Esophagus muscularis mucosa (tissue), 4 donors: ENCODE data around the gene PCDH17. TPM values are rescaled to one million over a fixed set of nuclear protein-coding genes. Genes with fewer than 3 reads are reported as not detected.

Source experiments
- DNase-seq: peaks from one replicate; pipeline ENCODE4 v3.0.0-alpha.2; 2017; ENCODE audit errors: extremely low spot score
- H3K27ac ChIP-seq, 4 donors: fragments of 200-600 bp; sonication (generic); replicated peaks in 1 of 4; 1 replicate in 3 of 4; 2 replicates in 1 of 4; pipeline ENCODE4 v1.5.1; 2016 to 2019; ENCODE audit warnings: mild to moderate bottlenecking in 1 of 4
- H3K27me3 ChIP-seq, 4 donors: fragments of 200-600 bp; sonication (generic); one replicate each; pipeline versions ENCODE4 v1.5.1 to v1.6.0; 2016 to 2019
- H3K36me3 ChIP-seq, 4 donors: fragments of 200-600 bp; sonication (generic); one replicate each; pipeline ENCODE4 v1.5.1; 2016 to 2019
- H3K4me1 ChIP-seq, 4 donors: fragments of 200-600 bp; sonication (generic); one replicate each; pipeline ENCODE4 v1.5.1; 2016 to 2019
- H3K4me3 ChIP-seq, 4 donors: fragments of 200-600 bp; sonication (generic); 1 replicate in 2 of 4; 2 replicates in 2 of 4; pipeline ENCODE4 v1.5.1; 2016 to 2019; ENCODE audit warnings: mild to moderate bottlenecking in 4 of 4, moderate library complexity in 1 of 4
- H3K9me3 ChIP-seq, 4 donors: fragments of 200-600 bp; sonication (generic); 1 replicate in 3 of 4; 2 replicates in 1 of 4; pipeline ENCODE4 v1.5.1; 2016 to 2019
- CTCF ChIP-seq, 3 experiments: fragments of 200-600 bp in 2 of 3; fragments of 450-650 bp in 1 of 3; sonication (generic) in 2 of 3; IDR thresholded peaks; one replicate each; pipeline ENCODE4 v1.5.1; 2017 to 2019; ENCODE audit warnings: antibody characterized with exemption in 3 of 3, mild to moderate bottlenecking in 2 of 3, moderate library complexity in 1 of 3
- EP300 ChIP-seq: sonication (generic); formaldehyde crosslinking; IDR thresholded peaks from one replicate; pipeline ENCODE4 v1.6.1; 2017; ENCODE audit warnings: antibody characterized with exemption
- POLR2A ChIP-seq: fragments of 450-650 bp; IDR thresholded peaks from one replicate; pipeline ENCODE4 v1.6.1; 2017; ENCODE audit warnings: antibody characterized with exemption, moderate library complexity, mild to moderate bottlenecking, low read depth
- POLR2AphosphoS5 ChIP-seq, 2 donors: sonication (generic); formaldehyde crosslinking; IDR thresholded peaks; one replicate each; pipeline ENCODE4 v1.6.1; 2017; ENCODE audit warnings: antibody characterized with exemption in 2 of 2
- WGBS: methylation state at CpG from one replicate; pipeline ENCODE4 v1.1.5; 2018; 5-methylcytosine and 5-hydroxymethylcytosine counted together
- intact Hi-C: fragments of 100-400 bp; cut with DNase I; formaldehyde crosslinking; loops from one replicate; pipeline ENCODE4 v1.15.1; 2023
- total RNA-seq, 4 donors: library from RNA; depleted of rRNA; stranded (reverse); fragments of >200 nt; gene quantifications; one replicate each; pipeline versions ENCODE4 v1.1.0 to v1.2.1, GENCODE V29; 2016

The PCDH17 gene
- total RNA-seq, 4 donors from 2014 or later: 5.0 to 9.5 (median 8.3) TPM

- H3K4me3 ChIP-seq: no peak overlapping the region
- 89% methylated on average over 1 of the region's 1 CpG for WGBS
- H3K27ac ChIP-seq: no peak overlapping the region
- no peaks in the 10 kb centered on the region for H3K4me1 ChIP-seq
- no peak for DNase-seq
- H3K9me3 ChIP-seq: no peaks in the 10 kb centered on the region
- no peaks in the 10 kb centered on the region for H3K36me3 ChIP-seq
- TF ChIP-seq CTCF (IDR thresholded peaks at IDR 0.05): no peak
- TF ChIP-seq POLR2AphosphoS5 (IDR thresholded peaks at IDR 0.05): no peak
- TF ChIP-seq POLR2A: no peak
- no peak for TF ChIP-seq EP300
- H3K27me3 ChIP-seq: no peaks in the 10 kb centered on the region
- intact Hi-C loops: no loop called here
Observed at GRCh38 chr13:57595775-57596174, 35.8 kb upstream of the PCDH17 start.

DNA sequence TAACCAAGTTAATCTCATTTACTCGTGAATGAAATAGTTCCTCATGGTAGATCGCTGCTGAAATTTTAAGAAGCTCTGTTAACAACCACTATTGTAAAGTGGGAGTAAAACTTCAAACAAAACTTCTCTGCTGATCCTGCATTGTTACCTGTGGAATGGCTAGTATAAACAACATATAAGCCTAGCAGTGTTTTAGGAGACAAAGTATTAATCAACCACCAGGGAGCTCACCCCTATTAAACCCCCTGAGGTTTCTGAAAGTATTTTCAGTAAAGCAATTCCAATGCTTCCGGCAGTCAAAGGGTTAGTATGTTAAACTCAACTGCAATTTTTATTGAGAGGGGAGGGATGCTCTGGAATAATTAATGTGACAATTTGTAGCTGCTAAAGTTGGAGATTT lies 30.0 kb upstream of the PCDH17 start:
- no peak for DNase-seq
- intact Hi-C loops: no loop called here
- Histone ChIP-seq H3K4me1 (no peaks in the 10 kb centered on the region), H3K36me3 (no peaks in the 10 kb centered on the region), H3K27me3 (no peaks in the 10 kb centered on the region), H3K27ac (no peak overlapping the region), H3K4me3 (no peak overlapping the region), H3K9me3 (no peaks in the 10 kb centered on the region)
- TF ChIP-seq EP300: no peak
- no peak for TF ChIP-seq POLR2A
- no peak for TF ChIP-seq CTCF (IDR thresholded peaks at IDR 0.05)
- TF ChIP-seq POLR2AphosphoS5 (IDR thresholded peaks at IDR 0.05): no peak
- WGBS: 34% methylated on average over 3 of the region's 3 CpGs

GRCh38 chr13:57604442-57604841 lies 27.1 kb upstream of the PCDH17 start:
- no peaks in the 10 kb centered on the region for H3K4me1 ChIP-seq
- no peak overlapping the region for H3K27ac ChIP-seq
- no peaks in the 10 kb centered on the region for H3K9me3 ChIP-seq
- WGBS: 83% methylated on average over 2 of the region's 2 CpGs
- intact Hi-C loops: no loop called here
- no peaks in the 10 kb centered on the region for H3K27me3 ChIP-seq
- no peak overlapping the region for H3K4me3 ChIP-seq
- DNase-seq: no peak
- no peaks in the 10 kb centered on the region for H3K36me3 ChIP-seq
- TF ChIP-seq EP300: no peak
- no peak for TF ChIP-seq CTCF (IDR thresholded peaks at IDR 0.05)
- TF ChIP-seq POLR2A: no peak

DNA sequence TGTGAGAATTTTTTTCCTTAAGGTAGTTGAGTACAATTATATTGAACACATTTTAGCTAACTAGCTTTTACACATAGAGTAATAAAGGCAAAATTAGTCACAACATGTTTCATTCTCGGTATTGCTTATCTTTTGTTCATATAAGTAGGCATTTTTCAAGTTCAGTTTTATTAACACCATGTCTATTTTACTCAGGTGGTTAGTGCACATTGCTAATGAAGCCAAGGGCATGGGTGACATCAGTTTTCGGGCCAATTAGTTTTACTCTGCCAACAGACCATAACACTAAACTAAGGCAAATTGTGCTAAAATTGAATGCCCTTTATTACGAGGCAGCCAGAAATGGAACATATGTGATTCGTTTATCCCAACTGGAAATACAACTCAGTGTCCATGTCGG lies 19.6 kb upstream of the PCDH17 start:
- TF ChIP-seq POLR2A (no peak), CTCF (IDR thresholded peaks at IDR 0.05) (no peak)
- intact Hi-C loops: no loop called here
- Histone ChIP-seq H3K4me1 (no peaks in the 10 kb centered on the region), H3K4me3 (no peak overlapping the region), H3K27me3 (peaks cover 0 to 2% (median 0%) of the 10 kb centered on the region in 4 donors), H3K27ac (no peak overlapping the region), H3K36me3 (no peaks in the 10 kb centered on the region), H3K9me3 (no peaks in the 10 kb centered on the region)
- DNase-seq: no peak
- WGBS: 70% methylated on average over 5 of the region's 5 CpGs

- DNase-seq: no peak
- Histone ChIP-seq H3K36me3 (no peaks in the 10 kb centered on the region), H3K27me3 (peaks cover 0 to 2% (median 0%) of the 10 kb centered on the region in 4 donors), H3K4me1 (no peaks in the 10 kb centered on the region), H3K27ac (no peak overlapping the region), H3K4me3 (no peak overlapping the region), H3K9me3 (no peaks in the 10 kb centered on the region)
- intact Hi-C loops: no loop called here
- TF ChIP-seq CTCF (IDR thresholded peaks at IDR 0.05) (no peak), EP300 (no peak), POLR2A (no peak), POLR2AphosphoS5 (IDR thresholded peaks at IDR 0.05) (no peak)
- 85% methylated on average over 1 of the region's 1 CpG for WGBS
Observed at GRCh38 chr13:57612568-57612967, 19.0 kb upstream of the PCDH17 start.
